HL-60/S4 (cell line): ENCODE measurements around the gene KSR1.

ENCODE experiments used
- in situ Hi-C: fragments of 300-500 bp; cut with MboI; formaldehyde crosslinking; loops from 2 replicates; pipeline ENCODE4 v1.14.3; 2022; ENCODE audit warnings: low sequenced_read_pairs

The KSR1 gene

DNA sequence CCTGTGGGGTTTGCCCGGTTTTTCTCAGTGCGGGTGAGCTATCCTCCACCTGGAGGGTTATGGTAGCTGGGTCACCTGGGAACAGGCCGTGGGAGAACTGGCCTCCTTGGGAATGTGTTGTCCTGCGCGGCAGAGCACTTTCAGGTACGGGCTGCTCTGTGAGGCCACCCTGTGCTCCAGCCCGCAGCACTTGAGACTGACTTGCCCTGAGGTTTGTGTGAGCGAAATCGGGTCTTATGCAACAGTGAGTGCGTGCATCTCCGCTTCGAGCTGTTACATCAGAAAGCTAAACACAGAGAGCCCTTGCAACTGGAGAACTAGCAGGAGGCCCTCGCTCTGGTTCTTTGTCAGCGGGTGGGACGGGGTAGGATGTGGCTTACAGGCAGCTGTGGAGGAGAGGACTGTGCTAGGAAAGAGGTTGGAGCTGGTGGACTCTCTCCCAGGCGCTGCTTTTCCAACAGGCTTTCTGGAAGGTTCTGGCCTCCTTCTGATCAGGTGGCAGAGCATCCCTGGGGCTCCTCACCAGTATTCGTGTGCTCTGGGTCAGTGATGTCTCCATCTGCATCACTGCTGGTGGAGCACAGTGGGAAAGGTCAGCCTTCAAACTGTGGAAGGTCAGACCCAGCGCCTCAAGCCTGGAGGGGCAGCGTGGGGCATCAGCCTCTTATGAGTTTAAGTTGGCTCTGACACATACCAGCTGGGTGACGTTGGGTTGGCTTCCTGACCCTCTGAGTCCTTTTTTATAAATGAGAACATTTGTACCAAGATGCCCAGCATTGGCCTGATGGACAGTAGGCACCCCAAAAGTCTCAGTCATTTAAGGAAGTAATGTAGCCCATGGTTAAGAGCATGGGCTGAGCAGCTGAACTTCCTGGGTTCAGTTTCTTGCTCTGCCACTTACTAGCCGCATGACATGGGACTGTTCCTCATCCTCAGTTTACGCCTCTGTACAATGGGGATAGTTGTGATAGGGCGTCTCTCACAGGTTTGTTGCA is 76.3 kb downstream of the KSR1 start:
- in situ Hi-C loops: no loop called here

DNA sequence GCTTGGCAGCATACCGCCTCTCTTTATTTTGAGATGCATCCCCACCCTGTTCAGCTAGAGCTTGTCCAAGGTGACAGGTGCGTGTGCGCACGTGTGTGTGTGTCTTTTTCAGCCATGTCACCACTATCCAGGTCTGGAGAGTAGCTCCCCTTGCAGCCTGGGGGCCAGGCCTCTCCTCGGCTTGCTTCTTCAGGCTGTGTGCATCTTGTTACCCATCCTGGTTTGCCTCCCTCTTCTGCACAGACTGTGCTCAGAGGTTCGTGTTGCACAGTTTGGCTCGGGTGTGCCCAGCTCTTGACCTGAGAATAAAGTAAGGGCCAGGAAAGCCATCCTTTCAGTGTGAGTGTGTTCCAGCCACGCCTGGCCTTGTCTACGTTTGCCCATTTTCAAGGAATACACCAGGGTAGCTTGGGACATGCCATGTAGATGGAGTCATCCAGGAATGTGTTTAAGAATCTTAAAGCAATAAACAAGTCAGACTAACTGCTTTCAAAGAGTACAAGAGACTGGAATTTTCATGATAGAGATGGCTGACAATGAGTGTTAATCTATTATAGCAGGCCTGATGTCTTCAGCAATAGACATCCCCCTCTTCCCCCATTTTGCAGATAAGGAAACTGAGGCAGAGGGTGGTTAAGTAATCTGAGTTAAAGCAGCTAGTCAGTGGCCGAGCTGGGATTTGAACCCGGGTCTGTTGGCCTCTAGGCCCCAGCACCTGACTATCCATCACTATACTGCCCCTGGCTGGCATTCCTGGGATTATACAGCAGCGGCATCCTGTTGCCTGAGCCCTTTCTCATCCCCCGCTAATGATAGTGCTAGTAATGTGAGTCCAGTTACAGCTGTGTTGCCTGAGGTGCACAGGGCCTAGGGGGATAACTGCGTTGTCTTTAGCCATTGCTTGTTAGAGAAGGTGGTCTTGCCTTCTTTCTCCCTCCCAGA is 77.9 kb downstream of the KSR1 start:
- in situ Hi-C loops: no loop called here

DNA sequence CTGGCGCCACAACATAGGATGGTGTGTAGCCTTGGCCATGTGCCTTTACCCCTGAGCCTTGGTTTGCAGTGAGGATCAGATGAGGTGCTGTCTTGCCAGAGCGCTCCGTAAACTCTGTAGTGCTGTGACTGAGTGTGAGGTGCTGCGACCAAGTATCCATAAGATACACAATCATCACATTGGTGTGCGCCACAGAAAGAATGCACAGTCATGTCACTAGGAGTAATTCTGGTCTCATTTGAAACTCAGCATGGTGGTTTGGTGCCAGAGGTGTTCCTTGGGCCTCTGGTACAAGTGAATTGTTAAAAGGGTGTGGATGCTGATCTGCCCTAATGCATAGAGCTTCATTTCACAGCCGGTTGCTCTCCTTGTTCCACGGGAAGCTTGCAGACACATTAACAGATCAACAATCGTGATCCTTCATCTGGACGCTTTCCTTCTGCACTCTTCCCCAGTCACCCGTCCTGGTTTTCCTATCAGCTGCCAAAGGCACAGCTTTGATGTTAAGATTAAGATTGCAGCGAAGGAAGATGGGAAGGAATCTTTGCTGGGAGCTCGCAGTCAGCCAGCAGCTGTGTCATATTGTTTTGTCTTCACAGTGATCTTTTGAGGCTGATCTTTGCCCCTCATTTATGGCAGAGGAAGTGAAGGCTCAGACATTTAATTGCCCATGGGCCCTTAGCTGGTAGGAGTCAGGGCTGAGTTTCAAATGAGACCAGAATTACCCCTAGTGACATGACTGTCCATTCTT is 79.1 kb downstream of the KSR1 start:
- in situ Hi-C loops: no loop called here

DNA sequence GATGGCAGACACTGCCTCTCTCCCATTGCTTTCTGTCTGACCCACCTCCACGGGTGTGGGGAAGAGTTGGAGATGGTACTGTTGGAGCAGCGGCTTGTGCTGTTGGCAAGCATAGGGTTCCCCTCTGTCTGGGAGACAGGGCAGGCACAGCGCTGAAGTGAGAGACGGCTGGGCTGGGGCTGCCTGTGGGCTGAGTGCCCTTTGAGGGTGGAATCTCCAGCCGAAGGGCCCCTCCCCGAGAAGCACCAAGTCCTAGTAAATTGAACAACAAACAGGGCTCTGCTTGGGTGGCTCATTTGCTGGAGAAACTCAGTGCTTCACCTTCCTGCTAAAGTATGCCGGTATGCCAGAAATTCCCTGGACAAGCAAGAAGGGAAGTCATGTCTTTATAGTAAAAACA is 79.7 kb downstream of the KSR1 start:
- in situ Hi-C loops: no loop called here

DNA sequence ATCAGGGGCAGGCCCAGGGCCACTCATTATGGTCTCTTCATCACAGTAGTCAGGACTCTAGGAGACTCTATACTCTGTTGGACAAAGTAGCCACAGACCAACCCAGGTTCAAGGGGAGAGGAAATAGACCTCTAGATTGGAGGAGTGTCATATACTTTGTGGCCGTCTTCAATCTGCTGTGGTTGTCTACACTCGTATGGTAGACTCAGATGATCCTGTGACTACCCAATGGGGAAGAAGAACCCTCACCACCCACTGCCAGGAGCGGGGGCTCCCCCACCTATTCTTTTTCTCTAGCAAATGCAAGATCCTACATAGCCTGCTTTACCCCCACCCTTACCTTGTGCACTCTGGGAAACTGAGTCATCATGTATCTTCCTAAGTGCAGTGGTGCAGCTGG is 80.5 kb downstream of the KSR1 start:
- in situ Hi-C loops: no loop called here

DNA sequence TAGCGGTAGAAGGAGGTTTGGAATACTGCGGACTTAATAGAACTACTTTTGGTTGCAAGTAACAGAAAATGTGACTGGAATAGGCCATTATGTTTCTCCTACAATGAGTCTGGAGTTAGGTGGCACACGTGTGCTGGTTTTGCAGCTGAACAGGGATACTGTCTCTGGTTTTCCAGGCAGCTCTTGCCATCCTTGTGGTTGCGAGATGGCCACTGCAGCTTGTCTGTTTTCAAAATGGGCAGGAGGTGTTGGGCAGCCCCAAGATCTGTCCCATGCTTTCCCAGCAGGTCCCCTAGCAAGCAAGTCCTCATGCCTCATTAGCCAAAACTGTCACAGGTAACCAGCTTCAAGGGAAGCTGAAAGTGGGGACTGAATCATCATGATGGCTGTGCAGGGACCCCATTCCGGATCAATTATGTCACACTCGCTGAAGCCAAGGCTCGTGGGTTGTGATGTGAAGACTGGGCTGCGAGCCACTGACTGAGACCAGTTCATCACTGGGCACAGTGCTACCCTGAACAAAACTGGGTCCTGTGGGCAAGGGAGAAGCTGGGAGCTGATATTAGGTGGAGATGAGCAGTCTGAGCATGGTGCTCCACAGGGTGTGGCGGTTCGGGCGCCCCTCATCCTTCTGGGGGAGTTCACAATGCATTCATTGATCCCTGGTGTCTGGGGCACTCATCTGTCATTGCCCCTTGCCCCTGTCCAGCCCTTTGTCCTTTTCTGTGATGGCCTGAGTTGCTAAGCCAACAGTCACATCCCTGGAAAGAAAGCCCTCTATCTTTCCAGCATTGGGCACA is 82.1 kb downstream of the KSR1 start:
- in situ Hi-C loops: no loop called here

DNA sequence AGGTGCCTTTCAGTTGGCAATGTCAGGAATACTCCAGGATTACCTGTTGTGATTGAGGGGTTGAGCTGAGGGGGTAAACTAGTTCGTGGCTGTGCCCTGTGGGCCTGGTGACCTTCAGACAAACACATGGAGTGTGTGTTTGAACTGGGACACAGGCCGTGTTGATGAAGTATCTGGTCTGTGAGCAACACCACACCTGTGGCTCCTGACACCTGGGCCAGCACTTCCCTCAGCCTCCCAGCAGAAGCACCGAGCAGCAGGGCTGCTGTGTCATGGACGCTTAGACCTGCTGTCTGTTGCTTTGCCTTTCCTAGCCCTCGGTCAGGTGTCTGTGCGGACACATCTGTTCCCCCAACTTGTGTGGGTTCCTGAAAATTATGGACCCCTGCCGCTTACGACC is 82.9 kb downstream of the KSR1 start:
- in situ Hi-C loops: no loop called here

DNA sequence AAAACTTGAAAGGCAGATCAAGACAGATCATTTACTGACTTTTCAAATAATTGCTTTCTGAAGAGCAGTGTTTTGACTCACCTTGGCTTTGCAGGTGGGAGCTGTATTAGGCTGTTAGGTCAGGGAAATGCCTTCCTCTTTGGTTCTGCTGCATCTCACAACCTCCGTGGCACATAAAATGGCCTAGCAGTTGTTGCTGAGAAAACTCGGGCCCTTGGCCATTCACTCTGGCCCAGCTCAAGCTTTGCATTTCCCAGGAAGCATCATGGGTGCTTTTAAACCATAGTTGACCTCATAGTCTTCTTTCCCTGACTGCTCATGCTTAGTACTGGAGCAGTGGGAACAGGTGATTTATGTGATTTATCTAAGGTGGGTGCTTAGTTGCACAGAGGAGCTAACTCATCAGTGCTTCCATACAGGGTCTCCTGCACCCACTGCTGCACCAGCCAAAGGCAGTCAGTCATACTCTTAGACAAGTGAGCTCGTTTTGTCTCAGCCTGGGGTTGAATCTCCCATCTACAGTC is 83.6 kb downstream of the KSR1 start:
- in situ Hi-C loops: no loop called here

DNA sequence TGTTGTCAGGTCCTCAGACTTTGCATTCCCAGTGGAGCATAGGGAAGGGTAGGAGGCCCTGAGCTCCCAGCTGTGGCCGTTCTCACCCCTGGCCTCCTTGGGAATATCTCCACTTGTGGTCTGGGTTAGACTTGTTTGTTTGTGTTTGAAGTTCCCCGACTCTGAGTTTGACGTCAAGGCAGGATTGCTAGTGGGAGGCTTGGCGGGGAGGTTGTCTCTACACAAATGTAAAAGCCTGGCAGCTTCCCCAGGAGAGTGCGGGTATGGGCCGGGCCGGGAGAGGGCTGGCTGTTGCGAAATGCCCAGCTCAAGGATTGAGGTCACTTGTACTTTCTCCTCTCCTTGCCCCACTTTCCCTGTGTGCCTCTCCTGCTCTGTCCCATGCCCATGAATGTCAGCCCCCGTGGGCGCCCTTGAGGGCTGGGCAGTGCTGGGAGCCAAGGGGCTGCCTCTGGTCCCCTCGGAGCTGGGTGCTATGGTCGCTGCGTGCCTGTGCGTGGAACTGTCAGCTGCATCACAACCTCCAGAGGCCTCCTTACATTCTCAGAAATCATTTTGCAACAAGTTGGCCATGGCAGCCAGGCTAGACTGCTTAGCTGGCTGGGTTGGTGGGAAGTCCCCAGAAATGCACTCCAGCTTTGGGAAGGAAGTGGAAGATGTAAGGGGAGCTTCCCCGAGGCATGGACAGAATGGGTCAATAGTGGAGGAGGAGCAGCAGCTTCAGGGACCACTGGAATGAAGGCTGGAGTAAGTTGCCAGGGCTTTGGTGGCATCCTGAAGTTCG is 84.3 kb downstream of the KSR1 start:
- in situ Hi-C loops: no loop called here

DNA sequence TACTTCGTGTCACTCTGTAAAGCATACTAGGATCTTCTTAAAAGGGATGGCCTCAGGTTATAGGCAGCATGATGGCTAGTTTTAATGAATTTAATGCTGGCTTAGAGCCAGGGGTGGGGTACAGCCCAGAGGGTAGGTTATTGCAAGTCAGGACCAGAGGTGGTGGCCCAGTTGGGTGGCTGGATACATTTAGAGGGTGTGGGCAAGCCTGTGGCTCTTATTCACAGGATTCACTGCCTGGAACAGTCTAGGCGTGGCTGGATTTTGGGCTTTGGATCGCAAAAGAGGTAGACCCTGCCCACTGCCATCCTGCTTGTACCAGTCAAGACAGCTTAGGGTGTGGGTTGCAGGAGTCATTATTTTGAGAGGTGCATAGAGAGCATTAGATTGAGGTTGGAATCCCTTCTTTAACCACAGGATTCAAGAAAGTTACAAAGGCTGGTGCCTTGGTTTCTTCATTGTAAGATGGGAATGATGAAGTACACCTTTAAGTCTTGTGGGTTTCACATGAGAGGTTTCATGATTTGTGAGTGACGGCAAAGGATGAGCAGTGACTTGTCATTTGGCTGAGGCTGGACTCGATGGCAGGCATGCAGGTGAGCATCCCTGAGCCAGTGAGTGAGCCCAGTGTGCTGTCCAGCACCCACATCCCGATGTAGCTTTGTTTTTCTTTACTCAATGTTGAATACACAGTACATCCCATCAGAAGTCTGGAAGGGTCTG is 85.2 kb downstream of the KSR1 start:
- in situ Hi-C loops: no loop called here

DNA sequence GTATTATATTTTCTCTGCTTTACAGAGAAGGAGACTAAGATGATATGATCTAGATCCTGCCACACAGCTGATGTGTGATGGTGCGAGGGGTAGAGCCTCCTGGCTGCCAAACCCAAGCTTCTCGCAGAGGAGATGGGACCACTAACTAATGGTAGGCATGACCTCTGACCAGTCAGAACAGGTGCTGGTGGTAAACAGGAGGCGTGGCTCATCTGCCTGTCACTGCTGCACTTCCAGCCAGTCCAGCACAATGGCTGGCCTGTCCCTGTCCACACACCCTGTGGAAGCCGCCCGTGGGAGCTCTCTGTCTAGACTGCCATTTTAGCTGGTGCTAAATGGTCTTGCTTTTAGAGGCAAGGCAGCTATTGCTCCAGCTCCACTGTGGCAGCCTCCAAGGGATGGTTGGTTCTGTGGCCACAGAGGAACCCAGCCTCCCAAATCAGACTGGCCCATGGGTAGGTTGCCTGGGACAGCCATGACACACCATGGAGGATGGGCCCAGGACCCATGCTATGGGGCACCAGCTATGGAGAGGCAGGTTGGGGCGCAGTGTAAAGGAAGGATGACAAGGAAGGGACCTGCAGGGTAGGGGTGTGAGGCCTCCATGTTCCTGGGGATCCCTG is 86.7 kb downstream of the KSR1 start:
- in situ Hi-C loops: no loop called here

DNA sequence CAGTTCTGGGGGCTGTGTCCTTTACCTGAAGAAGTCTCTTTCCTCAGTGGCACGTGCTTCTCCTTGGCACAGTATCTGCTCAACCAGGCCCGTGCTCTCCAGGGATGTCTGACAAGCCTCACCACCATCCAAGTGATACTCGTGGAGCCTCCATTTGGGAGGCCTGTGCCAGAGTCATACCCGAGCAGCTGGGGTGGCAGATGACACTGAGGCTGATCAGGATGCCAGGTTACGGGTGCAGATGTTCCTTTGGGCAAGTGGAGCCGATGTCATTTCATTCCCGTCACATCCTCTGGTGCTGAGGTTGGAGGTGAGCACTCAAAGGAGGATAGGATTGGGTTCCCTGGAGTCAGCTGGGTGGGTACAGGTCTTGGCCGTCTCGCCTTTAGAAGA is 87.2 kb downstream of the KSR1 start:
- in situ Hi-C loops: no loop called here

DNA sequence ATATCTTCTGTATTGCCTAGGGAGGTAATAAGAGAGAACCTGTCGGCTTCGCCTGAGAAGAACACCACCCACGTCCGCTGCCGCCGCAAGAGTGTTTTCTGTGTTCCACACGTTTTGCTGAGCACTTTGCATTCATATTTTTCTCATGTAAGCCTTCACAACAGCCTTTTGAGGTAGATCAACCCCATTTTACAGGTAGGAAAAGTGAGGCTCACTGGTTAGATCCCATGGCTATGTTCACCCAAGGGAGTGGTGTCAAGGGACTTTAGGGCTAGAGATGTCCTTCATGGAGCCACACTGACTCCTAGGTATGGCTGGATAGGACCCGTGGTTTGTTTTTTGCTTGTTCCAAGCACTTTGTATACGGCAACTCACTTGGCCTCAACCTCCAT is 87.7 kb downstream of the KSR1 start:
- in situ Hi-C loops: no loop called here

DNA sequence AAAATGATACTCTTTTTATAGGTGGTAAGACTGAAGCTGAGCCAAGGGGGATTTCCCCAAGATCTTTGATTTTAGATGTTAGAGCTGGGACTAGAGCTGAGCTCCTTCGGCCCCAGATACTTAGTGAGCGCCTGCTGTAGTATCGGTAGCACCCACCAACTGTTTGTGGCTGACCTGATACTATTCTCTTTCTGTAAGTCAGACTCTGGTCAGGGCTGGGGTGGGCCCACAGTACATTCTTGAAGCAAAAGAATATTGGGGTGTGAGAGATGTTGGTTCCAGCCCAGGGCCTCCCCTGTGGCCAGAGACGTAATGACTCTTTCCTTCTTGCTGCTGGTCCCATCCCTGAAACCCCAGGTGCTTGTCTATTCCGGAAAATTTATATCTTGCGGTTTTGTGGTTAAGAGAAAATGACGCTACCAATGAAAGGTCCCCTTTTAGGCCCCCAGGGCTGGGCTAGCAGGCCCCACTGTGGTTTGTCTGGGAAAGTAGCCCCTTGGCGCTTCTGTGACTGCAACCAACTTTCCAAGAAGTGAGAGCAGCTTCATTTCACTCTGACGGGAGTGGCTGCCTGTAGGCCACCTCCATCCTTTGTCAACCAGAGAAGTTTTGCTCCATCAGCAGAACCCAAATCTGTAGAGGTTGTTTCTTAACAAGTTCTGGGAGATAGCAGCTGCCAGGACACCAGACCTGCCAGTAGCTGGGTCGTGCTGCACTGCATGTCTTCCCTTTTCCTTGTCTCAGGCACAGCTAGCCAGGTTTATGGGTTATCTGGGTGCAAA is 88.3 kb downstream of the KSR1 start:
- in situ Hi-C loops: no loop called here

DNA sequence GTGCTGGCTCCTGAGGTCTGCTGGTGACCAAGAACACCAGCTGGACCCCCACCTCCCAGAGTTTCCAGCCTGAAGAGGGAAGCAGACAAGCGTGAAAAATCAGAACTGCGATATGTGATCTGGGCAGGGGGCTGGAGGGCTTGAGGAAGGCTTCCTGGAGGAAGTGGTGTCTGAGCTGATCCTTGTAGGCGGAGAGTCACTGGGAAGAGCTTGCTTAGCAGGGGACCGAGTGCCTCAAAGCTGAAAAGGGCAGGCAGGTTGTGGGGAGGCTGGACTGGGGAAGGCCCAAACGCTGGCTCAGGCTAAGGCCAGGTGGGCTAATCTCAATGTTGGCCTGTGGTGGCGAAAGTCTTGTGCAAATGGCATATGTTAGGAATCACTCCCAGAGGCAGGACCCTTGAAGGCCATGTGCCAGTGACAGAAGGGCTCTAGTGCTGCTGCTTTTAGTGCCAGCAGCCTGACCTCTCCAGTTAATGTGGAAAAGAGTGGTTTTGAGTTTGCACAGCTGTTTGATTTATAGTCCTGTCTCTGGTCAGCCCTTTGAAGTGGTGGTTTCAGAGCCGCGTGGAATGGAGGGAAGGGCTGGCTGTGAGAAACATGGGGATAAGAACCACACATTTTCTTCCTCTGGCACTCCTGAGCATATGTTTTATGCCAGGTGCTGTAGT is 89.4 kb downstream of the KSR1 start:
- in situ Hi-C loops: no loop called here

DNA sequence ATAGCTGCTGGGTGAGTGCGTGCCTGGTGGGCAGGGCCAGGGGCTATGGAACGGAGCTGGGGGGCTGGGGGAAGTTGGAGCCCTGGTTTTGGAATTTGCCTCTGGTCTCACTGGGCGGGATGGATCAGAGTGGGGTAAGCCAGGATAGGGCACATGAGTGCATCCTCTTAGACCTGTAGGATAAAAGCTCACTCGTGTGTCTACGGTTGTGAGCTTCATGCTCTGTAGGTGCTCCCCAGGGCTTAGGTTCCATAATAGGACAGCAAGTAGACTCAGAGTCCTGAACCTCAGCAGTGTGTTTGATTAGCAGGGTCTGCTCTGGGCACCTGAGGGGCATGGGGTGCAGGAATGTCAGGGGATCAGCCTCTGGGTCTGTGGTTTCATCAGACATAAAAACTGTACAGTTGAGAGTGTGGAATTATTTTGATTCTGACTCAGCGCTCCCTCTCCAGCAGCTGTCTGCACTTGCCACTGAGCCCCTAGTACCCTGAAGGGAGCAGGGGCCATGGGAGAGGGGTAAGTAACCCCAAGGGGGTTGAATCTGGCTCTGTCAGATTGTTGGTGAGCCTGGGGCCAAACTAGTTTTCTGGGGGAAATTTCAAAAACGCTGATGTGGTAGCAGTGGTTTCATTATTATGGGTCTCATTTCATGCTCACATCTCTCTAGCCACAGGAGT is 90.5 kb downstream of the KSR1 start:
- in situ Hi-C loops: no loop called here
